Measurements from ENCODE around the gene IQCM.

IQCM gene

DNA sequence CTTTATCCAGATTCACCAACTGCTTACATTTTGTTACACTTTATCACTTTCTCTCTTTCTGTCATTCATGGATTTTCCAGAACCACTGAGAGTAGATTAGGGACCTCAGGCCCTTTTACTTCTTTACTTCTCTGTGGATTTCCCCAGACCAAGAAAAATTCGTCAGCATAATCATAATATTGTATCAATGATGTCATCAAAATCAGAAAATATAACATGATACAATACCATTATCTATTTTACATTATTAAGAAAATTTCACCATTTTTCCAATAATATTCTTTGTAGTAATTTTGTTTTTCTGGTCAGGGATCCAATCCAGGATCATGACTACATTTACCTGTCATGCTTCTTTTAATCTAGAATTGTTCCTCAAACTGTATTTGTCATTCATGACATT lies 494.2 kb downstream of the IQCM start:
- H3K4me3 ChIP-seq: no peak overlapping the region
- no peak overlapping the region for H3K27ac ChIP-seq
- no peak for DNase-seq (ENCODE audit: low spot score)
- TF ChIP-seq, protein P1, sequence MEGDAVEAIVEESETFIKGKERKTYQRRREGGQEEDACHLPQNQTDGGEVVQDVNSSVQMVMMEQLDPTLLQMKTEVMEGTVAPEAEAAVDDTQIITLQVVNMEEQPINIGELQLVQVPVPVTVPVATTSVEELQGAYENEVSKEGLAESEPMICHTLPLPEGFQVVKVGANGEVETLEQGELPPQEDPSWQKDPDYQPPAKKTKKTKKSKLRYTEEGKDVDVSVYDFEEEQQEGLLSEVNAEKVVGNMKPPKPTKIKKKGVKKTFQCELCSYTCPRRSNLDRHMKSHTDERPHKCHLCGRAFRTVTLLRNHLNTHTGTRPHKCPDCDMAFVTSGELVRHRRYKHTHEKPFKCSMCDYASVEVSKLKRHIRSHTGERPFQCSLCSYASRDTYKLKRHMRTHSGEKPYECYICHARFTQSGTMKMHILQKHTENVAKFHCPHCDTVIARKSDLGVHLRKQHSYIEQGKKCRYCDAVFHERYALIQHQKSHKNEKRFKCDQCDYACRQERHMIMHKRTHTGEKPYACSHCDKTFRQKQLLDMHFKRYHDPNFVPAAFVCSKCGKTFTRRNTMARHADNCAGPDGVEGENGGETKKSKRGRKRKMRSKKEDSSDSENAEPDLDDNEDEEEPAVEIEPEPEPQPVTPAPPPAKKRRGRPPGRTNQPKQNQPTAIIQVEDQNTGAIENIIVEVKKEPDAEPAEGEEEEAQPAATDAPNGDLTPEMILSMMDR (IDR thresholded peaks at IDR 0.05): no peak

DNA sequence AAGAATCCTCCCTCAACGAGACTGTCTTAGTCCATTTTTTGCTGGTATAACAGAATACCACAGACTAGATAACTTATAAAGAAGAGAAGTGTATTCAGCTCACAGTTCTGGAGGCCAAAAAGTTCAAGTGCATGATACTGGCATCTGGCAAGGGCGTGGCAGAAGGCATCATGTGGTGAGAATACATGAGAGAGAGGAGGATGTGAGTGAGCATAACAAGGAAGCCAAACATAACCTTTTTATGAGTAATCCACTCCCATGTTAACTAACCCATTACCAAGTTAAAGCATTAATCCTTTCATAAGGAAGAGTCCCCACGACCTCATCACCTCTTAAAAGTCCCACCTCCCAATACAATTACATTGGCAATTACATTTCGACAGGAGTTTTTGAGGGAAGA lies 504.6 kb downstream of the IQCM start:
- no peak overlapping the region for H3K27ac ChIP-seq
- TF ChIP-seq, protein P1 (IDR thresholded peaks at IDR 0.05): no peak
- DNase-seq (ENCODE audit: low spot score): no peak
- H3K4me3 ChIP-seq: no peak overlapping the region

DNA sequence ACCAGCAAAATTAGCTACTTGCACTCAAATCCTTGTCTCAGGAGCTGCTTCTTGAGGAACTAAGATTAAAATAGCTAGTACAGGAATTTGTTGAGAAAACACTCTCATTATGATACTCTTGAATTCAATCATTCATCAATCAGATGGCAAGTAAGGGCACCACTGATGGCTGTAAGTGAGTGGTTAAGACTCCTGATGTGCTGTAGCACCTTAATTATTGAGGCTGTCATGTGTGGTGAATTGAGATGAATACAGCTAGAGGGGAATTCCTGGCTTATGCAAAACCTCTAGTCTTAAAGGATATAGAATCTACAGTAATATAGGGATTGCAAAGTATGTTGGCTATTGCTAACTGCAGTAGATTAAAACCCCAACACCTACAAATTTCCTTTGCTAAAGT lies 509.1 kb downstream of the IQCM start:
- no peak for DNase-seq (ENCODE audit: low spot score)
- TF ChIP-seq, protein P1 (IDR thresholded peaks at IDR 0.05): no peak

More for the DNA sequence above, 509.1 kb downstream of the IQCM start:
- Histone ChIP-seq H3K4me3 (no peak overlapping the region), H3K27ac (no peak overlapping the region)
